Activated CD8-positive, alpha-beta memory T cell treated with anti-CD3 and anti-CD28 coated beads, Interleukin-2, amount 10 ng/mL, durations not matched to agents 7 days and 5 days (primary cell): Measurements from ENCODE around the gene PRPF18. TPM values are rescaled to one million over a fixed set of nuclear protein-coding genes. Genes with fewer than 3 reads are reported as not detected.

Experiments used
- ATAC-seq: fragments of 150-1000 bp; cut with Tn5 transposase; one replicate; pipeline ENCODE4 v1.10.0; 2021; ENCODE audit warnings: moderate library complexity
- CTCF ChIA-PET: fragments of 350-600 bp; sonication (Branson Sonifier 250); formaldehyde crosslinking; loops from one replicate; lab custom pipeline; 2021; ENCODE audit warnings: antibody characterized with exemption; lab: Charles Lee
- DNase-seq: peaks from one replicate; pipeline ENCODE4 v3.0.0-alpha.2; 2020
- H3K27ac Mint-ChIP-seq: one replicate; pipeline ENCODE4 v1.8.0; 2021; ENCODE audit warnings: mild to moderate bottlenecking, mixed read lengths
- H3K27me3 Mint-ChIP-seq: one replicate; pipeline ENCODE4 v1.8.0; 2021; ENCODE audit warnings: mixed read lengths
- H3K36me3 Mint-ChIP-seq: one replicate; pipeline ENCODE4 v1.8.0; 2021; ENCODE audit warnings: mild to moderate bottlenecking, mixed read lengths
- H3K4me1 Mint-ChIP-seq: one replicate; pipeline ENCODE4 v1.8.0; 2021; ENCODE audit warnings: mixed read lengths
- H3K4me3 Mint-ChIP-seq: one replicate; pipeline ENCODE4 v1.8.0; 2021; ENCODE audit warnings: mild to moderate bottlenecking, moderate library complexity, mixed read lengths
- H3K9me3 Mint-ChIP-seq: one replicate; pipeline ENCODE4 v1.8.0; 2022; ENCODE audit warnings: low read depth, mixed read lengths
- total RNA-seq, 2 experiments: library from RNA; stranded (reverse); gene quantifications; one replicate each; pipeline ENCODE4 v1.2.3, GENCODE V29; 2021

Gene PRPF18
- total RNA-seq, 2 experiments from 2014 or later: 21.2 to 22.8 TPM

DNA sequence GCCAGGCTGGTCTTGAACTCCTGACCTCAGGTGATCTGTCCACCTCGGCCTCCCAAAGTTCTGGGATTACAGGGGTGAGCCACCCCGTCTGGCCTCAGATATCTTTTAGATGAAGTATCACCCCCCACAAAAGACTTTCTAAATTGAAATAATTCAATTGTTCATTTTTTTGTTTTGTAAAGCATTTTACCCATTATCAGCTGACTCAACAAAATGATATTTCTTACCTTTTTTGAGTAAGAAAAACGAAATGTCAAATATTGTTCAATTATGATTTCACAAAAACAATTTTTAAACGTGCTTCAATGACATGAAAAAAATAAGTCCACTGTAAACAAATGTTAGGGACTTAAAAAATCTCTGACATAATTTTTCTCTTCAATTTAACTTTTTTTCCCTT, 822 bp upstream of the PRPF18 start:
- Mint-ChIP-seq H3K27ac (no peak overlapping the region), H3K9me3 (no peaks in the 10 kb centered on the region), H3K4me3 (no peak overlapping the region), H3K4me1 (peaks cover 26% of the 10 kb centered on the region), H3K27me3 (peaks cover 14% of the 10 kb centered on the region), H3K36me3 (peaks cover 2% of the 10 kb centered on the region)
- ATAC-seq (no peak), DNase-seq (no peak)
- CTCF ChIA-PET: interaction anchor here (1.5 kb wide), 1 partner anchor 74 kb away, joined by 4 read pairs; no protein-coding TSS in a partner anchor

DNA sequence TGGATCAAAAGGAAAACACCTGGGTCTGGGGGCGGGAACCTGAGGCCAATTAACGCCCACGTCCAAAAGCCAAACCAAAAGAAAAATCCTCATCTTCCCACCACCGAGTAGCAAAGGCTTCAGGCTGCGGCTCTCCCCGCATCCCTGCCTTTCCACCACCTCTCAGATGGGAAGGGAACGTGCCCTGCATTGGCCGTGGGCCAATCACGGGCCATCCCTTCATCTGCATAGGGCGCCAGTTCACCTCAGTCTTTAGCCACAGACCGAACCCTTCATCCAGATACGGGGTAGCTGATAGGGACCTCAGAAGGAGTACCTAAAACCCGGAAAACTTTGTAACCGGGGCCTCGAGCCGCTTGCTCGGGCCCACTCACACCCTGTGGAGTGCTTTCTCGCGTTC, 626 bp downstream of the PRPF18 start:
- Mint-ChIP-seq H3K36me3 (peaks cover 2% of the 10 kb centered on the region), H3K4me3 (peak overlapping the region; percentile 99), H3K9me3 (no peaks in the 10 kb centered on the region), H3K27me3 (peaks cover 14% of the 10 kb centered on the region), H3K27ac (peak overlapping the region; percentile 98), H3K4me1 (peaks cover 26% of the 10 kb centered on the region)
- ATAC-seq: no peak
- DNase-seq: peak; percentile 48
- CTCF ChIA-PET: interaction anchor here (1.1 to 1.5 kb wide), 3 partner anchors 17 to 196 kb away, joined by 4 read pairs; no protein-coding TSS in a partner anchor

DNA sequence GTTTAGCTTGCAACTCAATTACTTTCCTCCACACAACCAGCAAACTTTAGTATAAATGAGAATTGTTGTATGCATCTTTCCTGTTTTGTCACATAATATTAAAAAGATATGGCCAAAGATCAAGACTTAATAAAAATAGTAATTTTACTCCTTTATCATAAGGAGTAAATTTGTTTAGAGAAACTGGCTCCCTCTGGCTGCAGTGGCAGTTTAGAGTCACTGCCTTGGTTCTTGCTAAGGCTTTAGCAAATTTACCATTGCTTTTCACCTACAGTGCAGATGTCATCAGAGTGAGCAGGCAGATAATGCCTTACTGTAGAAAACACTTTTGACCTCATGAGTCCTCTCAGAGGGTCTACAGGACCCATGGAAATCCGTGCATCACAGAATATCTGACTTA, 2.6 kb downstream of the PRPF18 start:
- ATAC-seq: no peak
- H3K27me3 Mint-ChIP-seq: peaks cover 4% of the 10 kb centered on the region
- H3K27ac Mint-ChIP-seq: no peak overlapping the region
- no peak for DNase-seq
- no peaks in the 10 kb centered on the region for H3K9me3 Mint-ChIP-seq
- H3K4me3 Mint-ChIP-seq: no peak overlapping the region
- CTCF ChIA-PET: no interaction called here
- peaks cover 2% of the 10 kb centered on the region for H3K36me3 Mint-ChIP-seq
- H3K4me1 Mint-ChIP-seq: peaks cover 26% of the 10 kb centered on the region

DNA sequence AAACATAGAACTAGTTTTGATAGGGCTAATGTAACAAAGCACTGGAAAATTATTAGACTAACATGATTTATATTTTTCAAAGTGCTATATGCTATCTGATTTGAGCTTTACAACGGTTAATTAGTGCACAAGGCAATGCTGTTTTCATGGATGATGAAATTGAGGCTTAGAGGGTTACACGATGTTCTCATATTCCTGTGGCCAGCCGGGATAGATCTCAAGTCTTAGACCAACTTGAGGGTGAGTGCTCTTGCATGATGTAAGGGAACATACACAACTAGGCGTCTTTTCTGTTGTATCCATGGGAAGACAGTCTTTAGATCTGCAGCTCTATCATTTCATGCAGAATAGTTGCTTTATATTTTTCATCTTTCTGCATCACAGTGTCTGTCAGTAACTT, 4.1 kb downstream of the PRPF18 start:
- Mint-ChIP-seq H3K4me3 (no peak overlapping the region), H3K27me3 (no peaks in the 10 kb centered on the region), H3K36me3 (peaks cover 2% of the 10 kb centered on the region), H3K27ac (no peak overlapping the region), H3K4me1 (peaks cover 26% of the 10 kb centered on the region), H3K9me3 (no peaks in the 10 kb centered on the region)
- DNase-seq (no peak), ATAC-seq (no peak)
- CTCF ChIA-PET: no interaction called here

DNA sequence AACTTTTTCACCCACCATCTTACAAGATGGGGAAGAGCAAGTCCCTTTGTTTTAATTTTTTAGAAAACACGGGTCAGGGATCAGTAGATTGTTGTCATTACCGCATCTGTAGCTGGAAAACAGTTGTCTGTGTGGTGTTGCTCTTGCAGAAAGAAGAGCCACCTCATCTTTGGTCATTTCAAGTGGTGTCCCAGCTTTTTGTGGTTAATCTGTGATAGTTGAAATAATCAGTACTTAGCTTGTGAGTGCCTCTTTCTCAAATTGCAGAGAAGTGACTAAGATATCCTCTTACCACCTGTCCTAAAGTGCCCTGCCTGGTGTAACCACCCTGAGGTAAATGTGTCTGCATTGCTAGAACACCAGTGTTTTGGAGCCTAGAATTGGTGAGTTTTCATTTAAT, 5.5 kb downstream of the PRPF18 start:
- DNase-seq: no peak
- Mint-ChIP-seq H3K27ac (no peak overlapping the region), H3K27me3 (no peaks in the 10 kb centered on the region), H3K4me3 (no peak overlapping the region), H3K36me3 (no peaks in the 10 kb centered on the region), H3K9me3 (no peaks in the 10 kb centered on the region), H3K4me1 (peaks cover 15% of the 10 kb centered on the region)
- CTCF ChIA-PET: no interaction called here
- no peak for ATAC-seq

DNA sequence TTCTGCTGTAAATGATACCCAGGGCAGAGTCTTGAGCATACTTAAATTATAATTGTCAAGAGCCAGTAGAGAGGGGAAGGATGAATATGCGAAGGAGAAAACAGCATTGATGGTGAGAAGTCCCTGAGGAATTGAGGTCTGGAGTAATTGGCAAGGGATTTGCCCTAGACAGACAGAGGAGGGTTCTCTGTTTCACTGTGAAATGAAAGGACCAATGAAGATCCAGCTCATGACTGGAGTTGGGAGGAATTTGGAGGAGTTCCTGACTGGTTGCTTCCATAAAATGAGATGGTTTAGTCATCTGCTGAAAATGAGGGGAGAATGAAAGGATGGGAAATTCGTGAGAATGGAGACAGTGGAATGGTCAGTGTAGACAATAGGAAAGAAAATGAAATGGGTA, 6.8 kb downstream of the PRPF18 start:
- no peak for DNase-seq
- H3K27ac Mint-ChIP-seq: no peak overlapping the region
- H3K27me3 Mint-ChIP-seq: no peaks in the 10 kb centered on the region
- no peak for ATAC-seq
- H3K4me3 Mint-ChIP-seq: no peak overlapping the region
- CTCF ChIA-PET: no interaction called here
- H3K9me3 Mint-ChIP-seq: no peaks in the 10 kb centered on the region
- peaks cover 4% of the 10 kb centered on the region for H3K4me1 Mint-ChIP-seq
- no peaks in the 10 kb centered on the region for H3K36me3 Mint-ChIP-seq

DNA sequence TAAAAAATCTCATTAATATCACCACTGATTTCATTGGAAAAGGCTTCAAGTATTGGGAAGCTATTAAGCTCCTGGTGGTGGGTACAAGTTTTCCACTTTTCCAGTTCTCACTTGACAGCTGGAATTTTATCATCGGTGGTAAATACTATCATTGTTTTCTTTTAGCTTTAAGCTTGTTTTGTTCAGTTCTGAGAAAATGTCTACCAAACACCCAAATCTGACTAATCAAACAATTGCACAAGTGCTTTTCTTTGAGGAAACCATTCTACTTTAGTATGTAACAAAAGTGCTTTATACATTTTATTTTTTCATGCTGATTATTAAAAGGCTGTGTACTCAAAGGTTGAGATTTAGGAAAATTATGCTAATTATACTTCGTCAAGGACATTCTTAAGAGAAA, 7.9 kb downstream of the PRPF18 start:
- DNase-seq: no peak
- Mint-ChIP-seq H3K27me3 (no peaks in the 10 kb centered on the region), H3K9me3 (no peaks in the 10 kb centered on the region), H3K36me3 (peaks cover 2% of the 10 kb centered on the region), H3K4me1 (no peaks in the 10 kb centered on the region), H3K4me3 (no peak overlapping the region), H3K27ac (no peak overlapping the region)
- ATAC-seq: no peak
- CTCF ChIA-PET: no interaction called here

DNA sequence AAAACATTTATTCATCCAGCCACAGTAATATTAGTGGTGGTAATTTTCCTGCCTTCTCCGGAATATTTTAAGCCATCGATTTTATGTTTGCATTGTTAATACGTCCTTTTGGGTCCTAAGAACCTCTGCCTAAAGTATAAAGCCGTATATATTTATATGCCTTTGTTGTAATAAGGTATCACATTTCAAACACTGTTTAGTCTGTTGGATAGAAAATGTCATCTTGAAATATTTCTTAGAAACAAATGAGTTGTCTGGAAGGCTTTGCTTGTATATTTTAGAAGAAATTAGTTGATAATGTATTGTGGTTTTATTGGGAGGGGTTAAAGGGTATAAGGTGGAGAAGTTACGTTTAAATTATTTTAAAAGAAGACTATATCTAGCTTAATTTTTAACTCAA, 11.1 kb downstream of the PRPF18 start:
- DNase-seq (no peak), ATAC-seq (no peak)
- Mint-ChIP-seq H3K27me3 (no peaks in the 10 kb centered on the region), H3K27ac (no peak overlapping the region), H3K4me3 (no peak overlapping the region), H3K36me3 (peaks cover 2% of the 10 kb centered on the region), H3K4me1 (no peaks in the 10 kb centered on the region), H3K9me3 (no peaks in the 10 kb centered on the region)
- CTCF ChIA-PET: no interaction called here

DNA sequence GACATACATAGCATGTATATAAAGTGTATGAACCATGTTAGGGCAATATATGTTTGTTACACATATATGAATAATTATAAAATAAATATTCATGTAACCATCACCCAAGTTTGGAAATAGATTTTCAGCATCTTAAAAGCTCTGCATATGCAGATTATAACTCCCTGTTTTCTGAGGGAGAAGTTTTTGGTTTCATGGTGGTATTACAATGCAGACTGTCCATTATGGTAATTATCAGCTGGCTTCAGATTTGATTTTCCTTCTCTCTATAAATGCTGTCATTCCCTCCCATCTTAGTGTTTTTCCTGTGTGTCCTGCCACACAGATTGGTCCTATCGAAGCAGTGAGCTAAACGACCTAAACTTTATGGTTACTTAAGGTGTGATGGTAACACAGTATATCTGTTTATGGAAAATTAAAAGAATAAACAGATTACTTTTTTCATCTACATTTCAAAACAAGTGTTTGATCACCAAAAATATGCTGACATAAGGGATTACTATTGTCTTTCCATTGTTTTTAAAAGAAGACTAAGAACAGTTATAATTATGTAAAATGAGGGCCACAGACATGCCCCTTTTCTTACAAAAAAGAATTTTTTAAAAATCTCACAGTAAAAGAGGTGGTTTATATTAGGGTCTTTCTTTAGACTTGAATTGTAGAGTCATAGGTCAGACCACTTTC, 17.7 kb downstream of the PRPF18 start:
- peaks cover 8% of the 10 kb centered on the region for H3K36me3 Mint-ChIP-seq
- CTCF ChIA-PET: interaction anchor here (1.3 kb wide), 1 partner anchor 17 kb away, joined by 4 read pairs; the partner anchor contains the start of gene PRPF18
- H3K27ac Mint-ChIP-seq: no peak overlapping the region

DNA sequence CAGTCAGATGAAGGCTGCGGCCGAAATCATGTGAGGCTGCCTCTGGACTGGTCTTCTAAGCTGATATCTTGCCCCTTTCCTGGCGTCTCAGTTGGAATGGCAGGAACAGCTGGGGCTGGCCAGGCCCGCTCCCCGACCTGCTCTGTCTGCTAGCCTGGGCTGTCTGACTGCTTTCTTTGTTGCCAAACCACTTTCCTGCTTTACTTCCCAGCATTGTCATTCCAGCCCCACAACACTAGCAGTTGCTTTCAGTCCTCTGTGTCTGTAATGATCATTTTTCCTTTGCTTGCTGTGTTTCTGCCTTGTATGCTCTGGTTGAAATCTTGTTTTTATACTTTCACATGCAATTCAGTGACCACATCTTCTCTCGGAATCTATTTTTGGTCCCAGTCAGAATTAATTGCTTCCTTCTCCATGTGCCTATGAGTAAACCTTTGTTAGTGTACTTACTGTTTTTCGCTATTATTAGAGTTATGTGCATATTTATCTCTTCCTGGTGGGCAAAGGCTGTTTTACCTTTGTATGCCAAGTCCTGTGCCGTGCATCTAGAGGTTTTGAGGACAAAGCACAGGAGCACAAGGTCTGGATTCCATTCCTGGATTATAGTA, 21.6 kb downstream of the PRPF18 start:
- CTCF ChIA-PET: no interaction called here
- DNase-seq (no peak), ATAC-seq (no peak)
- Mint-ChIP-seq H3K9me3 (no peaks in the 10 kb centered on the region), H3K27me3 (no peaks in the 10 kb centered on the region), H3K27ac (no peak overlapping the region), H3K4me3 (no peak overlapping the region), H3K36me3 (peaks cover 15% of the 10 kb centered on the region), H3K4me1 (no peaks in the 10 kb centered on the region)

More for the DNA sequence above, 17.7 kb downstream of the PRPF18 start:
- DNase-seq: no peak
- Mint-ChIP-seq H3K9me3 (no peaks in the 10 kb centered on the region), H3K4me1 (no peaks in the 10 kb centered on the region), H3K27me3 (no peaks in the 10 kb centered on the region), H3K4me3 (no peak overlapping the region)
- ATAC-seq: no peak

DNA sequence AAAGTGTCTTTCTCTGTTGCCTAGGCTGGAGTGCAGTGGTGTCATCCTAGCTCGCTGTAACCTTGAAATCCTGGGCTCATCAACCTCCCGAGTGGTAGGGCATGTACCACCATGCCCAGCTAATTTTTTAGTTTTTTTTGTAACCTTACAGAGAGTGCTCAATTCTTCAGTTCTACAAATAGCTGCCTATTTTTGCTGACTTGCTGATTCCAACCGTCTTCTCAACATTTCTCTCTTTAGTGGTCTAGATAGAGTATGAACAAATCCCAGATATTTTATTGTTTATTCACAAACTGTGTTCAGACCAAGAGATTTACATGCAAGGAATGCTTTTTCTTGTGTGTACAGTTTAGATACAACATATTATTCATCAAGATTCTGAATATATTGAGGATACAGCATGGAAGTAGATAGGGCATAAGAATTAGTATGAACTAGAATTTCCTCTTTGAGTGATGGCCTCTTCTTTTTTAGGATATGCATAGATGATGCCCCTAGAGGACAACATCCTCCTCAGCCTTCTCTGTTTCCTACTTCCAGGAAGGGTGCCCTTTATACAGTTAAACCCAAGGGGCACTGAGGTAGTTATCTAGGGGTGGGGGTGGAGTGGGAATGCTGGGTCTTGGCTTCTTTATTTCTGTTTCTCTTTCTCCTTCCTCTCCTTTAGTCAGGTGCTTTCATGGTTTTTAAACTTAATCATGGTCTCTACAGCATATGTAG, 26.0 kb downstream of the PRPF18 start:
- no peak for ATAC-seq
- no peak for DNase-seq
- no peak overlapping the region for H3K4me3 Mint-ChIP-seq
- peaks cover 19% of the 10 kb centered on the region for H3K36me3 Mint-ChIP-seq
- H3K9me3 Mint-ChIP-seq: no peaks in the 10 kb centered on the region
- no peak overlapping the region for H3K27ac Mint-ChIP-seq
- no peaks in the 10 kb centered on the region for H3K4me1 Mint-ChIP-seq
- no peaks in the 10 kb centered on the region for H3K27me3 Mint-ChIP-seq
- CTCF ChIA-PET: no interaction called here

DNA sequence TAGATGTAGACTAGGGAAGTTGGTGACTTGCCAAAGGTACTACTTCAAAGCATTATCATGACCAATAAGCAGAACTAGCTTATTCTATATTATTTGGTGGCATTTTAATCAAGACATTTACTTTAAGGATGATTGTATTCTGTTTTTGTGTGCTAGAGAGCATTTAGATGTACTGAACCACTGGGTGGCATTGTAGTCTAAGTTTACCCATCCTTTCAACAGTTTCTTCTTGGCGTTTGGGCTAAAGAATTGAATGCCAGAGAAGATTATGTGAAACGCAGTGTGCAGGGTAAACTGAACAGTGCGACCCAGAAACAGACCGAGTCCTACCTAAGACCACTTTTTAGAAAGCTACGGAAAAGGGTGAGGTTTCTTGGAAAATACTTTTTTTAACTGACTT, 26.8 kb downstream of the PRPF18 start:
- CTCF ChIA-PET: no interaction called here
- no peak overlapping the region for H3K4me3 Mint-ChIP-seq

DNA sequence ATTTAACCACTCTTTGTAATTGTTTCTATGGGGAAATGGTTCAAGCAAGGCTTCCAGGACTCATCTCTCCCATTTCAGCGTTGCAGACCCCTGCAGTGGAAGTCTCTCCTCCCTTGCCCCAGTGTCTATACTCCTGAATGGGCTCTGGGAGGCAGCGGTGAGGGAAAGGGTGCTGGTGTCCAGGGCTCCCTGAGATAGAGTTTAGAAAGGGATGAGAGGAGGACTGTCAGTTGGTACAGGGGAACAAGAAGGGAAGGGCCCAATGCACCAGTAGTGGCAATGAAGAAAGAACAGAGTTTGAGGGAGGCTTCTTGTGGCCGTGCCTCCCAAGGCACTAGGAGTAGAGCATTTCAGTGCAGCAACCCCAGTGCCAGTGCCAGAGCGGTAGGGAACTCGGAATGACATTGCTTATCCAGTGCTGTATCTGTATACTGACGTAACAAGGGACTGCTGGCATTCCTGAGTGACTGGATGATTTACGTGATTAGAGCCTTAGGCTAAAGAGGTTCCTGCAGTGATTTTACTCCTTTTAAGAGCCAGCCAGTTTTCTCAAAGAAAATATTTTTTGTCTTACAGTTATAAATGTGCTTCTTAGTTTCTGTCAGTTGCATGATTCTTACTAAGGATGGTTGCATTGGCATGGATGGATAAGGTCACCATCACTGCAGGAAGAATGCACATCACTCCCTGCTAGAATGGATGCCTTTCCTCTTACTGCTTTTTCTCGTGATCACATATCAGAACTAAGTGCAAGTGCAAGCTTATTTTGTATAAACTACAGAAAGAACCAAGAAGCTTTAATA, 28.0 kb downstream of the PRPF18 start:
- Mint-ChIP-seq H3K4me1 (no peaks in the 10 kb centered on the region), H3K27me3 (no peaks in the 10 kb centered on the region), H3K9me3 (no peaks in the 10 kb centered on the region), H3K36me3 (peaks cover 19% of the 10 kb centered on the region), H3K4me3 (no peak overlapping the region), H3K27ac (no peak overlapping the region)
- no peak for DNase-seq
- CTCF ChIA-PET: interaction anchor here (0.6 kb wide), 1 partner anchor 246 kb away, joined by 3 read pairs; no protein-coding TSS in a partner anchor
- ATAC-seq: no peak

More for the DNA sequence above, 26.8 kb downstream of the PRPF18 start:
- no peaks in the 10 kb centered on the region for H3K27me3 Mint-ChIP-seq
- DNase-seq (no peak), ATAC-seq (no peak)
- peaks cover 19% of the 10 kb centered on the region for H3K36me3 Mint-ChIP-seq
- H3K4me1 Mint-ChIP-seq: no peaks in the 10 kb centered on the region
- no peaks in the 10 kb centered on the region for H3K9me3 Mint-ChIP-seq
- H3K27ac Mint-ChIP-seq: no peak overlapping the region
